Stimulated activated CD8-positive, alpha-beta memory T cell treated with anti-CD3 and anti-CD28 coated beads, Interleukin-4, amount 100 ng/mL, for 1 hour (primary cell): Measurements from ENCODE around the gene PIM3.

Experiments used
- DNase-seq, 2 donors: peaks; one replicate each; pipeline ENCODE4 v3.0.0-alpha.2; 2020; ENCODE audit warnings: low read depth in 2 of 2, low spot score in 1 of 2

The PIM3 gene

DNA sequence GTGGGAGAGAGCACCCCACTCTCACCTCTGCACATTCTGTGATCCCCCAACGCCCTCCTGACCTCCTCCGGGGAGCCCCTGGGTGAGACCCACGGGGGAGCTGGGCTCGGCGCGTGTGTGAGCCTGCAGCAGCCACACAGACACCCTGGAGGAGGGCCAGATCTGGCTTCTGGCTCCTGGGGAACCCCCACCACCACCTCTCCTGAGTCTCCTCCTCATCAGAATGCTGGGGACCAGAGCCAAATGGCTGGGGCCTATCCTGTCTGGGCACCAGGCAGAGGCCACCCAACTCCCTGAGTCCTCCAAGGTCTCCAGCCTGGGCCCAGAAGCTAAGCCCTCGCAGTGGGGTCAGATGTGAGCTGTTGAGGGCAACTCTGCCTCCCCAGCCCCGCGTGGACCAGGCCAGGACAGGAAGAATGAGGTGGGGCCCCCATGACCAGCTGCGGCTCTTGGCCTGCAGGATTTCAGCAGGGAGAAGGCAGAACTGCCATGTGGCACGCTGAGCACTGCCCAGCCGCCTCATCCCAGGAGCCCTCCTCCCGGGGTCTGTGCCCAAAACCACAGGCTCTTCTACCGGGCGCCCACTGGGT lies 5.5 kb upstream of the PIM3 start:
- DNase-seq = no peak

DNA sequence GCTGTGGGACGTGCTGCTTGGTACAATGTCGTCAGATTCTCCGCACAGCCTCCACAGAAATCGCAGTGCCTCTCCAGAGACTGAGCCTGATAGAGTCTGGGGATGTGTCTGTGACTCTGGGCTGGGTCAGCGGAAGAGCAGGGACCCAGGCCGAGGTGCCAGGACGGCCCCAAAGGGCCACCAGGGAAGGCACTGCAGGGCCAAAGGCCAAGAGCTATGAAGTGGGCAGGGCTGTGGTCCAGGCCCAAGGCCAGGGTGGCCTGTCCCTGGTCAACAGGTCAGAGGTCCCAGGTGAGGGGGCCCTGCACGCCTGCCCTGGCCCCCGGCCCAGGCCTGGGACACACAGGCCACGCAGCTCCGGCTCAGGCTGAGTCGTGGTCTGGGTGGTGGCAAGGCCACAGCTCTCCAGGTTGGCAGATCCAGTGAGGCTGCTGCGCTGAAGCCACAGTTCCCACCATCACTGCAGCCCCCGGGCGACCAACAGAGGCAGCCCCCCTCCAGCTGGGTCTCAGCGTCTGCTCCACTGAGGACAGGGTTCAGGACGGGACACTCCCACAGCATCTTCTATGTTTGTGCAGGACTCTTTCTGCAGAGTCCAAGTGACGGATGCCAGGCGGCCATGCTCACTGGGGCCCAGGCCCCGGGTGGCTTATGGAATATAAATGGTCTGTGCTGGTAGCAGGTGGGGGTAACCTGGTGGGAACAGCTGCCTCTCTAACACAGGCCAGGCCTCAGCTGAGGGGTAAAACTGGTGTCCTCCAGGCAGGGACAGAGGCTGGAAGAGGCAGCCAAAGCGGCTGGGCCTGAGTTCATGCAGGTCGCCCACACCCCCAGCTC lies 4.8 kb upstream of the PIM3 start:
- no peak for DNase-seq

DNA sequence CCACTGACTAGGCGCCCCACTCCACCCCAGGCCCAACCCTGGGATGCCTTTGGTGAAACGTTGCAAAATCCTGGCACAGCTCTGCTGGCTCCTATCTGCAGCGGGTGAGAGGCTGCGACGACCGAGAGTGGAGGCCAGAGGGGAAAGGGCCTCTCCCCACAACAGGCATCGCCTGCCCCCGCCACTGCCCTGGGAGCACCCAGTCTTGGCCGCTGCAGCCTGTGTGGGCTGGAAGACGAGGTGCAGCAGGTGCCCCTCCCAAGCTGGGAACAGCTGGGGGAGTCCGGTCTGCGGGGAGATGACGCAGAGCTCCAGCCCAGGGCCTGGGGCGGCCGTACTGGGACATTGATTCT lies 4.2 kb upstream of the PIM3 start:
- no peak for DNase-seq

DNA sequence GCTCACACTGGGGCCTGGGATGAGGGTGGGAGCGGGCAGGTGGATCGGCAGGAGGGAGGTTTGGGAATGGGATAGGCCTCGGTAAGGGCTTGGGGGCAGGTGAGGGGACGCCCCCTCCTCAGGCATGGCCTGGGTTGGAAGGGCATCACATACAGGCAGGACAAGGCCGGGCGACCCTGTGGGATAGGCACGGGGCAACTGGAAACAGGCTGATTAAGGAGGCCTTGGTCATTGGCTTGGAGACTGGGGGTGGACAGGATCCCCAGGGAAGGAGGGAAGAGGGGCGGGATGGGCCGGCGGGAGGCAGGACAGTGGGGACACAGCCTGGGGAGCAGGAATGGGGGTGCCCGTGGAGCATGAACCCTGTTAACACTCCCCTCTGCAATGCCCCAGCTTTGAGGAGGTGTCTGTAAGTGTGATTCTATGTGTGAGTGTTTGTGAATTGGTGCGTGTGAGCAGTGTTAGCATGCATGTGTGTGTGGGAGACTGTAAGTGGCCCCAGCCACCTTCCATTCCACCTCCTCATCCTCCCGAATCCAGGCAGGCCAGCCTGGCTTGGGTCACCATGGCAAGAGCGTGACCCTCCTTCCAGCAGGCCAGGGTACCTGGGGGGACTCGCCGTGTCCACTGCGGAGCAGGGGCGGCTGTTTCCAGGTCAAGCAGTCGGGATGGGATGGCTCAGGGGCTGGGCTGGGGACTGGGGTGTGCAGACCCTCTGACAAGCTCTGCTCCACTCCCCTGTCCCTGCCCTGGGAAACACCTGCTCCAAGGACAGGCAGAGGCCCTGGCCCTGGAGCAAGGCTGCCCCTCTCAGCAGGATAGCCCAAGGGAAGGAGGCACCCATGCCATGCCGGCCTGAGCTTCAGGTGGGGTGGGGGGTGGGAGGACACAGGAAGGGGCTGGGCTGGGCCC lies 3.4 kb upstream of the PIM3 start:
- DNase-seq = no peak

DNA sequence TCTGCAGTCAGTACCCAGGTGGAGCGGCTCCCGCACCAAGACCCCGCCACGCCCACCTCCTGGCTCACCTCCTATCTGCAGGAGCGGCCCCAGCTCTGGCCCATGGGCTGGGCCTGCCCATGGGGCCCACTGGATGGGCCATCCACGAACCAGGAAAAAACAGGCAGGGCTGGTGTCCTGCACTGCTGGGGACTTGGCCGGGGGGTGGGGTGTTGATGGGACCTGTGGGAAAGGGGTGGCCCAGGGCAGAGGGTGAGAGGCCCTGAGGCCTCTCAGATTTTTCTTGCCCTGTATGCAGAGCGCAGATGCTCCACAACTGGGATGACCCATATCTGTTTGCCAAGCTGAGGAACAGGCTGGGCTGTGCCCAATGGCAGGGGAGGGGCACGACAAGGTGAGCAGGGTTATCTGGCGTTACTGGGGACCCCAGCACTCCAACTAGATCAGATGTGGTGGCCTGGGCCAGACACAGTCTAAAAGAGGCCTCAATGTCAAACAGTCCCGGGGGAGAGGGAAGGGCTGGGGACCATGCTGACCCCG lies 2.7 kb upstream of the PIM3 start:
- DNase-seq = no peak

DNA sequence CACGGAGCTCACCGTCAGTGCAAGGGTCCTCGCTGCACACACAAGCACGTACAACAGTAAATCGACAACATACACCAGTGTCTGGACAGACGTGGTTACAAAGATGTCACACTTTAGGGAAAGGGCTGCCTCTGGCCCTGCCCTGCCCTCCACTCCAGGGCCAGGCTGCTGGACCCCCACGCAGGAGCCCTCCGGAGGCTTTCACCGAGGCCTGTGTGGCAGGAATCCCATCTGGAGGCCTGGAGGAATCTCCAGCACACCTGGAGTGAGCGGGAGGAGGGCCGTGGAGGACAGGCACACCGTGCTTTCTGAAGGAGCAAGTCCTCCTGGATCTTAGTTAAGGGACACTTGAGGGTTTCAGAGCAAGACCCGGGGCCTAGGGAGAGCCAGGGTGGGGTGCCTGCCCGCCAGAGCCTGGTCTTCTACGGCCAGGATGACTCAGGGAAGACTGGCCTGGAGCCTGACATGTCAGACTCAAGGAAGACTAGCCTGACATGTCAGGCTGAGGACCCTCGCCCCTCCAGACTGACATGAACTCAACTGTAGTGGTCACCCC lies 2.1 kb upstream of the PIM3 start:
- no peak for DNase-seq

DNA sequence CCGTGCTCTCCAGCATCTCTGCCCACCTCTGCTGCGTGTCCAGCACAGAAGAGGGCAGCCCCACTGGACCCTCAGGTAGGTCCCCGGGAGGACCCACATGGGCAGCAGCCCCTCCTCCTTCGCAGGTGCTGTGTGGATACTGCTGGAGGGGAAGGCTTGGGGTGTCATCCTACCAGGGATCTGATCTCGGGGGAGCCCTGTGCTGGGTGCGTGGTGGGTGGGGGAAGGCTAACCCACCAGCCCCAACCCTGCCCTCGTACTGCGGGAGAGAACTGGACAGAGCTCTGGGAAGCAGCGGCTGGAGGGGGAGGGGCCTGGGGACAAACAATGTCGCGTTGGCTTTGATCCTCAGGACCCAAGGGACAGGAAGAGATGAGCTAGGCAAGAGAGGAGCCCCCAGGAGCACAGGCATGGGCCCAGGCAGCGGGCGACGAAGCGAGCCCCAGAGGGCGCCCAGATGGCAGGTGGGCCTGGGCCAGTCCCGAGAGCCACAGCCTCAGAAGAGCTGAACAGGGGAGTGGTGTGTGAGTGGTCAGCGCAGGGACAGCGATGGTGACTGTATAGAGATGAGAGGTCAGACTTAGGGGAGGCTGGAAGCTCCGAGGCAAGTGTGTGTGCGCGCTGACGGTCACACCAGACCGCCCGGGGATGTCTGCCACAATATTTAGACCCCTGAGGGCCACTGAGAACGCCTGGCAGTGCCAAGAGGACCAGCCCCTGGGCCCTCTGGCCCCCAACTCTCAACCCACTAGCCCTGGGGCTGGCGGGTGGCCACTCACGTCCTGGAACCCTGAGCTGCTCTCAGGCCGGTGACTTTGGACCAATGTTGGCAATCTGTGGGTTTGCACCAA lies 1.4 kb upstream of the PIM3 start:
- no peak for DNase-seq

DNA sequence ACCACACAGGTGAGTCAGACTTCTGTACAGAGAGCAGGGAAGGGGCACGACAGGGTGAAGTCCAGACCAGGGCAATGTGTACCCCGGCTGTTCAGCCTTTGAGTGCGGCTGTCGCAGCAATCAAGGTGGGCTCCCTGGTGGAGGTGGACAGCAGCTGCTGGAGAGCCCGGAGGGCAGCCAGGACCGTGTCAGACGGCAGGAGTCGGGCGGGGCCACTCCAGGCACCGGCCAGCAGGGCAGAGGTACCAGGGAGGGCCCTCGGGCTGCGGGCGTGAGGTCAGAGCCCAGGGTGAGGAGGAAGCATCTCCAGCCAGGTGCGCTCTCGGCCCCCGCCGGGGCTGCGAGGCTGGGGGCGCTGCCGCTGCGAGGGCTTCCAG lies 802 bp upstream of the PIM3 start:
- no peak for DNase-seq

DNA sequence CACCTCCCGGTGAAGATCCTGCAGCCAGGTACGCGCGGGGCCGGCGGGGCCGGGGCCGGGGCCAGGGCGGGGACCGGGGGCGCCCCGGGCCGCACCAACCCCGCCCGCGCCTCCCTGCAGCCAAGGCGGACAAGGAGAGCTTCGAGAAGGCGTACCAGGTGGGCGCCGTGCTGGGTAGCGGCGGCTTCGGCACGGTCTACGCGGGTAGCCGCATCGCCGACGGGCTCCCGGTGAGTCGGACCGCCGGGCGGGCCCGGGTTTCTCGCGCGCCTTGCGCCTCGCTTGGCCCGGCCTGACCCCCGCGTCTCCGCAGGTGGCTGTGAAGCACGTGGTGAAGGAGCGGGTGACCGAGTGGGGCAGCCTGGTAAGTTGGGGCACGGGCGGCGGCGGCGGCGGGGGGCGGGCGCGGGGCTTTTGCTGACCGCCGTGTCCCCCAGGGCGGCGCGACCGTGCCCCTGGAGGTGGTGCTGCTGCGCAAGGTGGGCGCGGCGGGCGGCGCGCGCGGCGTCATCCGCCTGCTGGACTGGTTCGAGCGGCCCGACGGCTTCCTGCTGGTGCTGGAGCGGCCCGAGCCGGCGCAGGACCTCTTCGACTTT lies 531 bp downstream of the PIM3 start:
- DNase-seq = no peak

DNA sequence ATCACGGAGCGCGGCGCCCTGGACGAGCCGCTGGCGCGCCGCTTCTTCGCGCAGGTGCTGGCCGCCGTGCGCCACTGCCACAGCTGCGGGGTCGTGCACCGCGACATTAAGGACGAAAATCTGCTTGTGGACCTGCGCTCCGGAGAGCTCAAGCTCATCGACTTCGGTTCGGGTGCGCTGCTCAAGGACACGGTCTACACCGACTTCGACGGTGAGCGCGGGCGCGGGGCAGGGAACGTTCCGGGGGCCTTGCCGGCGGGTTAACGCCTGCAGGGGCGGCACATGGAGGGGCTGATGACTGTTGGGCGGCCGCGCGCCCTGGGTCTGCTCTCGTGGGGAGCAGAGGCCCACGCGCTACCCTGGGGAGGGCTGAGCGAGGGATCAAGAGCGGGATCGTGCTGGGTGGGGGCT lies 1.0 kb downstream of the PIM3 start:
- DNase-seq = no peak

DNA sequence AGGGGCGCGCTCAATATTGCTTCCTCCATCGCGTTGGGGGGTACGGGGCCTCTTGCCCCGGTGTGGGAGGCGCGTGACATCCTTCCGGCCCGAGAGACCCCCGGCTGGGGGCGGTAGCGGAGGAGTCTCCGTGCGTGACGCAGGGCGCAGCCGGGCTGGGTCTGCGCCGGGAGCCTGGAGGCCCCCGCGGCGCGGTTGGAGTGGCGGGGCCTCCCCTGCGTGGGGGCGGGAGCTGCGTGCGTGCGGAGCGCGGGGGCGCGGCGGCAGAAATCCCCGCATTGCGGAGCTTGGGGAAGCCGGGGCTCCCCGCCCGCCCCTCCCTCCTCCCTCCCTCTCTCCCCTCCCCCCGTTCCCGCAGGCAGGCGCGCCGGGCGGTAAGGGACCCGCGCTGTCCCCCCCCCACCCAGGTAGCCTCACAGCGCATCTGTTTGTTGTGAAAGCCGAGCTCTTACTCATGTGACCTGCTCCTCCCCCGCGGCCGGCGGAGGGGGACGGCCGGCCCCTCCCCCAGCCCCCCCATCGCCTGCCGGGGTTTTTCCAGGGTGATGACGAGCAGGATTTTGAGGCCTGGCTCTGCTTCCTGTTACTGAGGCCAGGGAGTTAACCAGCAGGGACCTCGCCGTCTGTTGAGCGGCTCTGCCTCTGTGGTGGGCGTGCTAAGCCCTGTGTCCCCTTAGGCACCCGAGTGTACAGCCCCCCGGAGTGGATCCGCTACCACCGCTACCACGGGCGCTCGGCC lies 1.6 kb downstream of the PIM3 start:
- peak in 1 of 2 donors; percentile 64 for DNase-seq

DNA sequence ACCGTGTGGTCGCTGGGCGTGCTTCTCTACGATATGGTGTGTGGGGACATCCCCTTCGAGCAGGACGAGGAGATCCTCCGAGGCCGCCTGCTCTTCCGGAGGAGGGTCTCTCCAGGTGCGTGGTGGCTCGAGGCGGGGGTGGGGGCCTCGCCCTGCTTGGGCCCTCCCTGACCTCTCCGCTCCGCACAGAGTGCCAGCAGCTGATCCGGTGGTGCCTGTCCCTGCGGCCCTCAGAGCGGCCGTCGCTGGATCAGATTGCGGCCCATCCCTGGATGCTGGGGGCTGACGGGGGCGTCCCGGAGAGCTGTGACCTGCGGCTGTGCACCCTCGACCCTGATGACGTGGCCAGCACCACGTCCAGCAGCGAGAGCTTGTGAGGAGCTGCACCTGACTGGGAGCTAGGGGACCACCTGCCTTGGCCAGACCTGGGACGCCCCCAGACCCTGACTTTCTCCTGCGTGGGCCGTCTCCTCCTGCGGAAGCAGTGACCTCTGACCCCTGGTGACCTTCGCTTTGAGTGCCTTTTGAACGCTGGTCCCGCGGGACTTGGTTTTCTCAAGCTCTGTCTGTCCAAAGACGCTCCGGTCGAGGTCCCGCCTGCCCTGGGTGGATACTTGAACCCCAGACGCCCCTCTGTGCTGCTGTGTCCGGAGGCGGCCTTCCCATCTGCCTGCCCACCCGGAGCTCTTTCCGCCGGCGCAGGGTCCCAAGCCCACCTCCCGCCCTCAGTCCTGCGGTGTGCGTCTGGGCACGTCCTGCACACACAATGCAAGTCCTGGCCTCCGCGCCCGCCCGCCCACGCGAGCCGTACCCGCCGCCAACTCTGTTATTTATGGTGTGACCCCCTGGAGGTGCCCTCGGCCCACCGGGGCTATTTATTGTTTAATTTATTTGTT lies 2.4 kb downstream of the PIM3 start:
- no peak for DNase-seq

DNA sequence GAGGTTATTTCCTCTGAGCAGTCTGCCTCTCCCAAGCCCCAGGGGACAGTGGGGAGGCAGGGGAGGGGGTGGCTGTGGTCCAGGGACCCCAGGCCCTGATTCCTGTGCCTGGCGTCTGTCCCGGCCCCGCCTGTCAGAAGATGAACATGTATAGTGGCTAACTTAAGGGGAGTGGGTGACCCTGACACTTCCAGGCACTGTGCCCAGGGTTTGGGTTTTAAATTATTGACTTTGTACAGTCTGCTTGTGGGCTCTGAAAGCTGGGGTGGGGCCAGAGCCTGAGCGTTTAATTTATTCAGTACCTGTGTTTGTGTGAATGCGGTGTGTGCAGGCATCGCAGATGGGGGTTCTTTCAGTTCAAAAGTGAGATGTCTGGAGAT lies 3.1 kb downstream of the PIM3 start:
- DNase-seq = no peak

DNA sequence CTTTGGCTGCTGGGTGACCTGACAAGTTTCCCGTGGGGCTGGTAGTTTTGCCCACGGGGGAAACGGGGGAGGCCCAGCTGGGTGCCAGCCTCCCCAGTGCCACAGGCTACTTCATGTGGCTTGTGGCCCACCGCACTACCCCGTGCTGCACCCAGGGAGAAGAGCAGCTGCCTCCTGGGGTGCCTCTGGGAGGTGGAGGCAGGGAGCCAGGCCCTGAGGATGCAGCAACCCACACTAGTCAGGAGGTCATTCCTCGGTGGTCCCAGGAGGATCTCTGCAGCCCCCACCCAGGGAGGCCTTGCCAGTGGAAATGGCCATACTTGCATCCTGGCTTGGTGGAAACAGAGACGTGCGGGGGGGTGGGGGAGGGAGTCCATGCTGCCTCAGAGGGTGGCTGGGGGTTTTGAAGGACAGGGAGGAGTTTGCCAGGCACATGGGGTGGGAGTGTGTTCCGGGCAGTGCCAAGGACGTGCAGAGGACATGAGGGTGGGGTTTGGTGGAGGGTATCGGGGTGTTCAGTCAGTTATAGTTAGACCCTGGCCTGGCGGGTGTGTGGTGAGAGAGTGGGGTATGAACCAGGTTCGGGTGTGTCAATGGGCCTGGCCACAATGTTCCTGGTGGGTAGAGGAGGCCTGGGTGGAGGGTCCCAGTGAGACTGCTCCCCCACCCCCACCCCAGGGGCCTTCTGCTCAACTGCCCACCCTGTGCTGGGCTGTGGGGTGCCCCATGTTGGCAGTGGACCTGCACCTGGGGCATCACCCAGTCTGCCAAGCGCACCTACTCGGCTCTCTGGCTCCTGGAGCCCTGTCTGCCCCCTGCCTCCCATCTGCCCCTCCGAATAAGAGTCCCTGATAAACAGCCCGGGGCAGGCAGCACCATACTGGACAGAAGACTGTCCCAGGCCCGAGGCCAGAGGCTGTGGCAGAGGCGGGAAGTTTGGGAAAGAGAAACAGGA lies 3.8 kb downstream of the PIM3 start:
- no peak for DNase-seq

DNA sequence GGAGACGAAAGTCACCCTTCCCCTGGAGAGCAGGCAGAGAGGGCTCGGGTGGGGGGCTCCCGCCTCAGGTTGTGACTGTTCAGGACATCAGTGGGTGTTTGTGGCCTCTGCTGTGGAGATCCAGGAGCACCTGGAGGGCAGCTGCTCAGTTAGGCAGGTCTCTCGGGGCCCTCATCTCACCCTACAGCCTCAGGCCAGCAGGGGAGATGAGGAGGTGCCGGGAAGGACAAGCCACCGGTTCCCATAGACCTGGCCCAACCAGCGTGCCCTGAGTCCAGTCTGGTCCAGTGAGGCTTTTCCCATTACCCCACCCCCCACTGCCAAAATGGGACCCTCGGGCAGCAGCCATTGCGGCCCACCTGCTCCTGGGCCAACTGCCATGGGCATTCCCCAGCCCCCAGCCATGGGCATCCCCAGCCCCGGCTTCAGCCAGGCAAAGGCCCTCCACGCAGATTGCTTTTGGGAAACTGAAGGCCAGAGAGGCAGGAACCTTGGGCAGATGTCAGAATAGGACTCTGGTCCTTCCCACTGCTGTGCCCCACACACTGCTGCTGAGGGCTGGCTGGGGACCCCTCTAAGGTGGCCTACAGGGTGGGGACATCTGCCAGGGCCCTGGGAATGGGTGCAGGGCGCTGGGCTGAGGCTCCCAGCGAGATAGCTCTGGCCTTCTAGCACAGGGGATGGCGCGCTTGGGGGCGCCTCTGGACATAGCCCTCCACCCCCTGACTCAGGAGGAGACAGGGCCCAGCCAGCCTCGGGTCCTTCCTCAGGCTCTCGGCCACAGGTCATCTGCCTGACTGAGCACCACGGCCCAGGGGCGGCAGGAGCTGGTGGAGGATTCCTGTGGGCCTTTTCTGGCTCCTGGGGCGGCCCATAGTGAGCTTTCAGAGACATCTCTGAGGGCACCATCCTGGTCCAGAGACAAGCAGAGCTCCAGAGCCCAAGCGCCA lies 4.8 kb downstream of the PIM3 start:
- DNase-seq = no peak

DNA sequence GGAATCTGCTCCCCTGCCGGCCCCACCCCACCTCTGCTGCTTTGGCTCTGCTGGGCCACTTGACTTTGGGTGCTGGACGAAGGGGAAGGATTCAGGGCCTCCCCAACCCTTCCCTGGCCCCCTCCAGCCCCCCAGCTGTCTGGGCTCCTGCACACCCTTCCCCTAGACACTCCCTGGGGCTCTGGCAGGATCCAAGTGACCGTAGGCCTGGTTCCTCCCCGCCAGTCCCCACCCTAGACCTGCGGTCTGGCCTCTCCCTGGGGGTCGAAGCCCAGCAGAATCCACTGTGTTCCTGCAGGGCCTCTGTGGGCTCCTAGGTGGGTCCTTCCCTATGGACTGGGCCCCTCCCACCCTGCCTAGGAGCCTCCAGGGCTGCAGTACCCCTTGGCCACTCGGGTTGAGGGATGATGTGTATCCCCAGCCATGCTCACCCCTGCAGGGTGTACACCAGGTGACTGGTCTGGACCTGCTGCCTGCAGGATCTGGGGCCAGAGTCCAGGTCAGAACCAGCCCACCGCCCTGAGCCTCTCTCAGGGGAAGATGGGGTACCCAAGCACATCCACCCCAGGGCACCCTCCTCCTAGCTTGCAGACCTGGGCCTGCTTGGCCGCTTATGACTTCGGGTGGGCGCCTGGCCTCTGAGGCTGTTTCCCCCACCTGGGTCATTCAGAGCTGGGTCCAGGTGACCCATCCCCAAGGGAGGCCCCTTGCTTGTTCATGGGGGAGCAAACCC lies 5.6 kb downstream of the PIM3 start:
- DNase-seq = no peak
